HEK293T (cell line): Measurements from ENCODE around the gene SPIB.

ENCODE experiments used
- ARNT ChIP-seq: fragments of 450-650 bp; IDR thresholded peaks from 2 replicates; pipeline ENCODE4 v1.6.1; 2017; ENCODE audit warnings: mild to moderate bottlenecking
- FOXM1 ChIP-seq: fragments of 450-650 bp; IDR thresholded peaks from 2 replicates; pipeline ENCODE4 v1.6.1; 2017; ENCODE audit warnings: mild to moderate bottlenecking, borderline replicate concordance
- HDGF ChIP-seq: fragments of 450-650 bp; IDR thresholded peaks from 2 replicates; pipeline ENCODE4 v1.6.1; 2017; ENCODE audit warnings: antibody characterized with exemption, borderline replicate concordance
- LEF1 ChIP-seq: fragments of 450-650 bp; IDR thresholded peaks from 2 replicates; pipeline ENCODE4 v1.6.1; 2017; ENCODE audit warnings: mild to moderate bottlenecking, borderline replicate concordance
- NFRKB ChIP-seq: fragments of 450-650 bp; IDR thresholded peaks from 2 replicates; pipeline ENCODE4 v1.6.1; 2016; ENCODE audit warnings: mild to moderate bottlenecking, moderate library complexity
- SP1 ChIP-seq: fragments of 450-650 bp; IDR thresholded peaks from 2 replicates; pipeline ENCODE4 v1.6.1; 2017
- SUZ12 ChIP-seq: fragments of 450-650 bp; IDR thresholded peaks from 2 replicates; pipeline ENCODE4 v1.6.1; 2016; ENCODE audit warnings: mild to moderate bottlenecking
- TARDBP ChIP-seq: fragments of 450-650 bp; IDR thresholded peaks from 2 replicates; pipeline ENCODE4 v1.6.1; 2016

- TF ChIP-seq SP1 (no peak), SUZ12 (no peak), ARNT (no peak), NFRKB (no peak), TARDBP (no peak), LEF1 (no peak), HDGF (no peak), FOXM1 (no peak)
Observed at GRCh38 chr19:50380137-50380536, 38.6 kb upstream of the SPIB start.
